HG03135 (cell line): ENCODE measurements around the gene TMEM97.

Source experiments
- ATAC-seq: cut with Tn5 transposase; IDR thresholded peaks from one replicate; pipeline ENCODE4 v1.9.1; 2021; ENCODE audit warnings: mild to moderate bottlenecking, moderate library complexity; ENCODE audit not compliant: unreplicated experiment

The TMEM97 gene

DNA sequence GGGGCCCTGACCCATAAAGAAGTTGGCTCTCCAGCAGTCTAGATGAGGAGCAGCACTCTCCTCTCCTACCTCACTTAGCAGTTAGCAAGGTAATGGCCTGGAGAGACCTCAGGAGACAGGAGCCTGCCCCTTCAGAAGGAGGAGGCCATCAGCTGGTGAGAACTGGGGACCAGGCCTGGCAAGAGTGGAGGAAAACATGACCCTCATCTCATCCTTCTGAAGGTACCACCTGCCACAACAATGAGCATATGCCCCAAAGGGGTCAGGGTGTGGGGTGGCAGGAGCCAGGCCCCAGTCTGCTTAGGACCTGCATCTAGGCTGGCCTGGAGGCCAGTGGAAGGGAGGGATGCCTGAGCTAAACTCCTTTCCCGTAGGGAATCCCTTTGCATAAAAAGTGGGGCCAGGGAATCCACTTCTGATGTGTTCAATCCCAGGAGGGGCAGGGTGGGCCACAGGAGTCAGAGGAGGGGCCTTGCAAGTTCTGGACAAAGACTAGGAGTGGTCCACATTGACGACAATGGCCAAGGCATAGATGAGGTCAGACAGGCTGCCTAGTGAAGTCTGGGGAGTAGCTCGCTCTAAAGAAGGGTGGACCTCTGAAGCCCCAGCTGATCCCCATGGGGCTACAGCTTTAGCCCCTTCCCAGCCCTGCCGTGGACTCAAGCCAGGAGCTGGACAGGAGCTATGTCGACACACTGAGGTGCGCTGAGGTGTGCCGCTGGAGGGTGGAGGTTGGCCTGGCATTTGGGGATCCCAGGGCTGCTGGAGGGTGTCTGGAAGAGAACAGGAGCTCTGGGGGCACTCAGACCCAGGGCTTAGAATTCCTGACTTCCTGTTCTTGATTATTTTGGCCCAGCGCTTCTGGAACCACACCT is 45.0 kb downstream of the TMEM97 start:
- ATAC-seq, result no peak

DNA sequence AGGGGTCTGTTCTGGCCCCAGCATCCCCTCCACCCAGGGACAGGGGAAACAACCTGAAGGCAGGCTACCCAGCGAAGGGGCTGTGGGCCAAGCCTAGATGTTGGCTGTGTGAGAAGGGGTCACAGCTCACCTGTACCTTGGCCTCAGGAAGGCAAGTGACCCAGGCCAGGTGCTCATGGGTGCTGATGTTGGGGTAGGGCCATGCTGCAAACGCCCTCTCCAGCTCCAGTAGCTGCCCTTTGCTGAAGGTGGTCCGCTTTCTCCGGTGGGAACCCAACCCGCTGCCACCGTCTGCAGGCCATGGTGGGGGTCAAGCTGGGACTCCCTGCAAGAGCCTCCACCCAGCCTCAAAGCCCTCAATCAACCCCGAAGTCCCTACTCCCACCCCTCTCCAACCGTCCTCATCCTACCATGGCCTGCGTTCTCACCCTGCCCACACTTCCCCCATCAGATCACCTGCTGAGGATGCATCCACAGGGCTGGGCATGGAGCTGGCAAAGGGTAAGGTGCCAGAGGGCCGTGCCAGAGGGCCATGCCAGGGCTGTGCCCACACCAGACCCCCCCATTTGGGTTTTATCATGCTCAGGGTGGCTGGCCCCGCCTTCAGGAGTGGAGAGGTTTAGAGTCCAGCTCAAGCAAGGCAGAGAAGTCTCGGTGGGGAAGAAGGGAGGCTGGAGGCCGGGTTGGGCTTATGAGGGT is 45.8 kb downstream of the TMEM97 start, which contains the start of gene SEBOX:
SEBOX (minus strand) TSS at position 535 of the 699 bp plus-strand sequence; CDS start at position 487, 48 bp downstream.
- no peak for ATAC-seq

DNA sequence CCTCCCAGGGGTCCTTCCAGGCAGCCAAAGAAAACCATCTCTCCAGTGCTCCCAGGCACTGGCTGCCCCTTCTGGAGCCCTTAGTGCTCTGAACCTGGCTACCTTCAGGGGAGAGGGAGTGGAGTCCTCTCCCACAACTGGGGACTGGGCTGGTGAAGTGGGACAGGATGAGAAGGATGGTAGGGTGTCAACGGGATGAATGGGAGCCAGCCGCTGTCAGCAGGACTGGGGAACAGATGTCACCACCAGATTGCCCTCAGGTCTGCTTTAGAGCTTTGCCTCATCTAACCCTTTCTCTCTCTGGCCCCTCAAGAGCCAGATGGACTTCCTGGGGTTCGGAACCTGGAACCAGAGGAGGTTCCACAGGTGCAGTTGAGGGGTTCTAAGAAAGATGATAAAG is 46.5 kb downstream of the TMEM97 start:
- no peak for ATAC-seq

DNA sequence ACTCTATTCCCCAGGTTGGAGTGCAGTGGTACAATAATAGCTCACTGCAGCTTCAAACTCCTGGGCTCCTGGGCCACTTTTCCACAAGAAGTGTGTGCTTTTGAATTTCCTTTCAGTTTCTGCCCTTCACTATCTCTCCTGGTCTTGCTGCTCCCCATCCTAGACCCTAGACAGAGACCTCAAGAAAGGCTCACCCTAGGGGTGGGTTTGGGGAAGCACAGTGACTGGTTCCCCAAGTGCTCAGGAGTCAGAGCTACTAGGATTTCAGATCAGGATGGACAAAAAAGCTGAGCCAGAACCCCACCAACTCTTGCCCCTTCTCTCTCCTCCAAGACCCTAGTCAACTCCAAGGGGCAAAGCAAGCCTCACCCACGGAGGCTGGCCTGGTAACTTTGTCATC is 47.6 kb downstream of the TMEM97 start:
- no peak for ATAC-seq

DNA sequence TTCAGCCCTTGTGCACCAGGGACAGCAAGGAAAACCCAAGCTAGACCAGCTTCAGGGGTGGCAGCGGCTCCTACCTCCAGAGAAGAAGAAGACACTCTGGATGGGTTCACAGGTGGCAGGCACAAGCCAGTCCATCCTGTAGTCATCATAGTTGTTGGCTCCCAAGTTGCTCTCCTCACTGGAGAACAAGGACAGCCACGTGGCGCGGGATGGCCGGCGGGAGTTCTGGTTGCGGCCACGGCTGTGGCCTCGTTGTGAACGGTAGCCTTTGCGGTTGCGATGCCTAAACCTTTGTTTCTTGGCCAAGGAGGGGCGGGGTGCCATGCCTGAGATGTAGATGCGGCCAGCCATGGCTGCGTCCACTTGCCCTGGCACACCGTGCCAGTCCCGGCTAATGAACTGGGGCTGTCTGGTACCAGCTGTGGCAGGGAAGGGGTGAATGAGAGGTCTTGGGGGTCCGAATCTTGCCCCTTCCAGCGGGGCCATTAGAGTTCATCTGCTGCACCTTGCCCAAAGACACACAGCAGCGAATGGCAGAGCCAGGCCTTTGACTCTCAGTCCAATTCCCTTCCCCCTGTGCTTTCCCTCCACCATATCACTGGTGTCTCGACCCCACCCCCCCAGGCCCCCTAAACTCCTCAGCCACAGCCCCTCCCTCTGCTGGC is 48.8 kb downstream of the TMEM97 start:
- ATAC-seq, result no peak

DNA sequence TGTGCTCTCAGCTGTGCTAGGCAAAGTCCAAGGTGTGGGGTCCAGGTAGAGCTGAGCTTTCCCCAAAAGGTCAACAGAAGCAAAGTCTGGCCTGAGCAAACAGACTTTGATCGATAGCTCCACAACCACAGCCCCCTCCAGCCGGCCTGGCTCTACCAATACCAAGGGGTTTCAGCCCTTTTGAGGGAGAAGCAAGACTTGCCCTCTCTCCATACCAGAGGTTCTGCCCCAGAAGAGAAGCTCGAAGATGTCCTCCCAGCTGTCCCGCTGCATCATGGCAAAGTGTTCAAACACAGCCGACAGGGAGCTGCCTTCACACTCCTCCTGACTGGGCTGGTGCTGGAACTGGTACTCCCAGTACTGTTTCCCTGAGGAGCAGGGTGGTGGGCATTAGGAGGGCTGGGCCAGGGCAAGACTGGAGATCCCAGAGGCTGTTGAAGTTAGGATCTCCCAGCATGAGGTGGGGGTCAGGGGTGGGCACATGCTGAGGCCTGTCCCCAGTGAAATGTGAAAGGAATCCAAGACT is 49.4 kb downstream of the TMEM97 start:
- ATAC-seq, result no peak

DNA sequence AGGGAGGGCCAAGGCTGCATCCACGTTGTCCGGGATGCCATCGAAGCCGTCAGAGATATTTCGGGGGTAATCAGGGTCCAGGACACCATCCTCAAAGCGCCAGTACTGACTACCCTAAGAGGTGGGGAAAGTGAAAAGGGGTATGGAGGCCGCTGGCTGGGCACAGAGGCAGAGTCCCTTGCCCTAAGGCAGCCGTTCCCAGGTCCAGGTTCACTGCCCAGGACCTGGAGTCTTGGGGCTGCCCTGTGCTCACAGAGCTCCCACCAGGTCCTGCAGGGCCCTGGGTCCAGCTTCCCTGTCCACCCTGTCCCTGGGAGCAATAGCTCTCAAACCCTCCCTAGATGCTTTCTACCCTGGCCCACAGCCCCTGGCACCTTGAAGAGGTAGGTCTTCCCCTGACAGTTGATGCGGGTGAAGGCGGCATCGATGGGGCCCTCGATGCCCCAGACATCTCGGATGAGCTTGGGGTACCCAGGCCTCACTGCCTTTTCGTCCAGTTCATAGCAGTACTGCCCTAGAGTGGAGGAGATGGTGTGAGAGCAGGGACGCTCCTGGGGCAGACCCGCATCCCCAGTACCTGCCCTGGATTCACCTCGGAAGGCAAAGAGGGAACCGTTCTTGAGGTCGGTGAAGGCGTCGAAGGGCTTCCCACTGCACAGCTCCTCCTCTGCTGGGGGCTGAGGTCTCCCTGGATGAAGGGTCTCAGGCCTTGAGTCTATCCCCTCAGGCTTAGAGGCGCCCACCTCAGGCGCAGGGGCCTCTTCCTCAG is 50.1 kb downstream of the TMEM97 start:
- ATAC-seq, result no peak

DNA sequence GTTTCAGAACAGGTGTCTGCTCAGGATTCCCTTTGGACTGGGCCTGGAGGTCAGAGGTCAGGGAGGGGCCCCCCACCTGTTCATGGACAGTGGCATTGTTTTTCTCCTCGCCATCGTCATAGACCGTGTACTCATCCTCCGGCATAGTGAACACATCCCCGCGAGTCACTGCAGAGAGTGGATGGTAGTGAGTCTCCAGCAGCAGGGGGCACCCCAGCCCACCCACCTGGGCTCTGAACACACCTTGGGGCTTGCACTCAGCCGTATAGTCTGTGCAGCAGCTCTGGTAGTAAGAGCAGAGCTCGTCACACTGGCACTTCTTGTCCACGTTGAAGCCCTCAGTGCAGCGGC is 50.7 kb downstream of the TMEM97 start:
- no peak for ATAC-seq

DNA sequence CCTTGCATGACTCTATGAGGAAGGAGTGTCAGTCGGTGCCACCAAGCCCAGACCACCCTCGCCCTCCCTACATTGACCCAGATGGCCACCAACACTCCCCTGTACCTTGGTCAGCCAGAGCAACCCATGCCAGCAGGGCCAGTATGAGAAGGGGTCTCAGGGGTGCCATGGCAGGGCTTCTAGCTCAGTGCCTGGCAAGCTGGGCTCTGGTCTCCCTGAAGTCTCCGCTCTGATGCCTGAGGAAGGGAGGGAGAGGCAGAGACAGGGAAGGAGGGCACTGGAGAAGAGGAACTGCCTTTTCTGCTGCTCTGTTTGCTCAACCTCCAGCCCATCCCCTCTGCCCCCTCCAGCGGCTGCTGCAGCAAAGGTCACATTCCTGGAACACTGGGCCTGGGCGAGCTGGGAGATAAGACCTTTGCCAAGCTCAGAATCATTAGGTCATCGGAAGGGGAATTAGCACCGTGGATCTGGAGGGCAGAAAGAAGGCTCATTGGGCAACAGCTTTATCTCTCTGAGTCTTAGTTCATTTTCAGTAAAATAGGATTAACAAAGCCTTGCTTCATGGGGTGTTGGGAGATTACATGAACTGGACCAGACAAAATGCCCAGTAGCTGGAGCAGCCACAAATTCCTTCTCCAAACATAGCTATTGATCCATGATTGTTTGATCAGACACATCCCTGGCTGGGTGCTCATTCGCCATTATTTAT is 51.2 kb downstream of the TMEM97 start, which contains the start of gene VTN:
VTN (minus strand) TSS at position 273 of the 709 bp plus-strand sequence; CDS start at position 169, 104 bp downstream.
- ATAC-seq, result no peak

DNA sequence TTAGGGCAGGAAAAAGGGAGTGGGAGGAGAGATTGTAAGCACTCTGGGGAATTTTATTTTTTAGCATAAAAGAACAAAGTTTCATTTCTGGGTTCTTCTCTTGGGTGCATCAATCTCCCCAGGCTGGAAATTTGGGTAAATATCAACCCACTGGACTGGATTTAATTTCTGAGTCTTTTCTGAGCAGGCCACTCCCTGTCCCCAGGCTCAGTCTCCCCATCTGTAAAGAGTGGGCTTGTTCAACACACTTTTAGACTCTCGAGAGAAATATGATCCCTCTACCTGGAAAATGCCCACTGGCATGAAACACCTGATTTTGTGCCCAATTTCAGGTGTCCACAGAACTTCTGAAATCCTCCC is 51.7 kb downstream of the TMEM97 start:
- ATAC-seq, result no peak

DNA sequence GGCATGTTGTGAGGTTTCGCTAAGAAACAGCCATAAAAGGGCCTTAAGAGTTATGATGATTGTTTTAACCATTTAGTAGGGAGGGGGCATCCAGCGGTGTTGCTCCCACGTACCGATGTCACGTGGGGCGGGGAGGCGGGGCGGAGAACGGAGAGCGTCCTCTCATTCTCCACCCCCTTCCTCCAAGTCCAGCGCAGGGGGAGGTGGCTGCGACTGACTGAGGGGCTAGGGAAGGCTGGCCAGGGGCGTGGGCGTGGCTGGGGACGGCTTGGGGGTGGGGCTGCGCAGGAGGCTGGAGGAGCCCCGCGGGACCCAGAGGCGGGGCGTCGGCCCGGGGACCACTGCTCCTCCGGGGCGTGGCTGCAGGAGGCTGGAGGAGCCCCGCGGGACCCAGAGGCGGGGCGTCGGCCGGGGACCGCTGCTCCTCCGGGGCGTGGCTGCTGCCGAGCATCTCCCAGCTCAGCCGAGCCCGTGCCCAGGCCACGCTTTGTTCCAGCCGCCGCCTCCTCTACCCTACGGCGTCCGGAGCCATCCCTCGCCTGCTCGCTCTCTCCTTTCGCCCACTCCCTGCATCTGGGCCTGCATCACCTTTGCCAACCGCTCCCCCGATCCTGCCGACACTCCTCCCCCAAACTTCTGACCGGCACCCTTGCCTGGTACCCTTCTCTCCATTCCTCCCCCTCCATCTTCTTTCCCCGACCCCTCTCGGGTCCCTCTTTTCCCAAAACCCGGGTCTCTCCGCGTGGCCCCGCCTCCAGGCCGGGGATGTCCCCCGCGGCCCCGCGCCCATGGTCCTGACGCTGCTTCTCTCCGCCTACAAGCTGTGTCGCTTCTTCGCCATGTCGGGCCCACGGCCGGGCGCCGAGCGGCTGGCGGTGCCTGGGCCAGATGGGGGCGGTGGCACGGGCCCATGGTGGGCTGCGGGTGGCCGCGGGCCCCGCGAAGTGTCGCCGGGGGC is 52.5 kb downstream of the TMEM97 start, which contains the start of gene SARM1:
SARM1 (plus strand) TSS at position 450 of the 958 bp plus-strand sequence; CDS start at position 789, 339 bp downstream.
- ATAC-seq, result peak; percentile 79

DNA sequence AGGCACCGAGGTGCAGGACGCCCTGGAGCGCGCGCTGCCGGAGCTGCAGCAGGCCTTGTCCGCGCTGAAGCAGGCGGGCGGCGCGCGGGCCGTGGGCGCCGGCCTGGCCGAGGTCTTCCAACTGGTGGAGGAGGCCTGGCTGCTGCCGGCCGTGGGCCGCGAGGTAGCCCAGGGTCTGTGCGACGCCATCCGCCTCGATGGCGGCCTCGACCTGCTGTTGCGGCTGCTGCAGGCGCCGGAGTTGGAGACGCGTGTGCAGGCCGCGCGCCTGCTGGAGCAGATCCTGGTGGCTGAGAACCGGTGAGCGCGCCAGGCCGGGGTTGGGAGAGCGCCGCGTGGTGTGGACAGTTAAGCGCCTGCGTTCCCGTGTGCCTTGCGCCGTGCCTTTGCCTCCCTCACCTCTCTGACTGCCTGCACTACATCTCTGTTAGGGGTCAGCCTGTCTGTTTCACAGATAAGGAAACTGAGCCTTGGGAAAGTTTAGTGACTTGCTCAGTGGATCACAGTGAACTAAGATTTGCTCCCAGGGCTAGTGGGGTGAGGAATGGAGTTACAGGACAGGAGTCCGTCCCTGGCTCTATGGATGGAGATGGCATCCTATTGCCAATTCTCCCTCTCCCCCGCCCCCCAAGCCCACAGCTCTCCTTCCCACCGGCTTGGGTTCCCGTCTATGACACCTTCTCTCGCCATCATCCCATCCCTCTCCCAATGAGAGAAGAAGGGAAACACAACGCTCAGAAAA is 53.4 kb downstream of the TMEM97 start:
- ATAC-seq, result no peak

DNA sequence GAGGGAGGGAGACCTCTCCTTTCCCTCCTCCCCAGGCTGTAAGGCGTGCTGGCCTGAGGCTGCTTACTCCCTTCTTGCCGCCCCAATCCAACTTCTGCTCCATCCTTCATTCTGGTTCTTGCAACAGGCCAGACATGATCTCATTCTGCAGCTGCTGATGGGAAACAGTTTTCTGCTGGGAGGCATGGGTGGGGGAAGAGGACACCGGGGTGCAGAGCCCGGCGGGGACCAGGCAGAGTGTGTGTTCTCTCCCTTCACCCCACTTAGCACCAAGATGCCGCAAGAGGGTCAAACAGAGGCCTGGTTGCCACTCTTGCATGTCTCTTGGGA is 53.9 kb downstream of the TMEM97 start:
- no peak for ATAC-seq
